Stimulated activated CD8-positive, alpha-beta memory T cell treated with anti-CD3 and anti-CD28 coated beads, Interleukin-7, amount 100 ng/mL, for 48 hours (primary cell): ENCODE measurements around the gene UMOD.
"Not testable (repeated sequence)": the region's sequence is repeated elsewhere in the genome, so short reads cannot be mapped to it uniquely, and the experiment has no call there.

Experiments
- DNase-seq, 2 donors: peaks; one replicate each; pipeline ENCODE4 v3.0.0-alpha.2; 2020; ENCODE audit warnings: low read depth in 1 of 2; ENCODE audit errors: extremely low read depth in 1 of 2

The UMOD gene

DNA sequence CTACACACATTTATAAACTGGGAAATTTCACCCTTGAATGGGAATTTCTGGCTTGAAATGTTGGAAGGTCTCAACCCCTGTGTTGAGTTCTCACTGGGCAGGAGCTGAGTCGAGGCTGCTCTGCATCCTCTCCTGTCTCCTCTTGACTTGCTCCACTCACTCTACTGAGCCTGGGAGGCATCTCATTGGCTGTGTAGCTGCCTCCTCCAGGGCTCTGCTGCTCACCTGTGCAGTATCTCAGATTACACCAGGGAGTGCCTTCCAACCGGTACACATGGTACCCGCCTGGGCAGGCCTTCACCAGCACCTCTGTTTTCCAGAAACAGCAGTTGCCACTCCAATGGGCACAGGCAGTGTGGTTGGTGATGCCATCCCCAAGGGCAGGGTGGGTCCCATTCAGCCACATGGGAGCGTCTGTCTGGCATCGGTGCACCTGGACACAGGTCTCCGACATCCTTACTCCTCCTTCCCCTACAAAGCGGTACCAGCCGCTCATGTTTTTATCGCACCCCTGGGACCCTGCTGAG is 28.9 kb downstream of the UMOD start:
- DNase-seq, result no peak

DNA sequence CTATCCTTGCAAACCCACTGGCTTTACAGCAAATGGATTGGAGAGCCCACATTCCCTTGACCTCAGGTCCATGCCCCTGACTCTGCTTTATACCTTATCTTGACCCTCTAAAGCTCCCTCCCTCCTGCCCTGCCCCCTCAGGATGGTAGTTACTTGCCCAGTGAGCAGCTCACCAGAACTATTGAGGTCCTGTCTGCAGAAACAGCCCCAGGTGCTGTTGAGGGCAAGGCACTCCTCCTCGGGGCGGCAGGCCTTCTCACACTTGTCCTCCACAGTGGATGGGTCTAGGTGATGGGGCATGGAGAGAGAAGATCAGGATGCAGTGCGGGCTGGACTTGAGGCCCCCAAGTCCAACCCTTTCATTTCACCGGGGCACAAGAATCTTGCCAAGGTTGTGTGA is 29.8 kb downstream of the UMOD start:
- no peak for DNase-seq

DNA sequence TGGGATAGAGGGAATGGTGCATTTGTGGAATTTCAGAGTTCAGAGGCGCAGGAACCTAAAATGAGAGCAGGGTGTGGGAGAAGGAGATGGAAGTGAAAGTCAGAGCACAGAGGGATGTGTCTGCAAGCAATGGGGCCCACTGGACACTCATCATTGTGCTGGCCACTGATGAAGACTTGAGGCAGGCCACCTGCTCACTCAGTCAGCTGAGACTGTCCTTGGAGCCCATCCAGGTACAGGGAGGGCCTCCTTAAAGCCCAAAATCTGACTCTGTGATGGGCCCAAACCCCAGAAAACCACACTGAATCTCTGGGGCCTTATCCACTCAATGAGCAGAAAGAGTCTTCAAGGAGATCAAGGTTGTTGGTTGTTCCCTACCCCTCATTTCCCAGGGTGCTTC is 30.8 kb downstream of the UMOD start:
- no peak for DNase-seq

DNA sequence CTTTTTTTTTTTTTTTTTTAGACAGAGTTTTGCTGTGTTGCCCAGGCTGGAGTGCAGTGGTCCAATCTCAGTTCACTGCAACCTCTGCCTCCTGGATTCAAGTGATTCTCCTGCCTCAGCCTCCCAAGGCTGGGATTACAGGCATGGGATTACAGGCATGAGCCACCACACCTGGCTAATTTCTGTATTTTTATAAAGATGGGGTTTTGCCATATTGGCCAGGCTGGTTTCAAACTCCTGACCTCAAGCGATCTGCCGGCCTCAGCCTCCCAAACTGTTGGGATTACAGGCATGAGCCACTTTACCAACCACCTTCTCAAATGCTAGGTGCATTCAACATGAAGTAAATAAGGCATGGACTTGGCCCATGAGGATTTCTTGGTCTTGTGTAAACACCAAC is 31.5 kb downstream of the UMOD start:
- DNase-seq, result not testable (repeated sequence)

DNA sequence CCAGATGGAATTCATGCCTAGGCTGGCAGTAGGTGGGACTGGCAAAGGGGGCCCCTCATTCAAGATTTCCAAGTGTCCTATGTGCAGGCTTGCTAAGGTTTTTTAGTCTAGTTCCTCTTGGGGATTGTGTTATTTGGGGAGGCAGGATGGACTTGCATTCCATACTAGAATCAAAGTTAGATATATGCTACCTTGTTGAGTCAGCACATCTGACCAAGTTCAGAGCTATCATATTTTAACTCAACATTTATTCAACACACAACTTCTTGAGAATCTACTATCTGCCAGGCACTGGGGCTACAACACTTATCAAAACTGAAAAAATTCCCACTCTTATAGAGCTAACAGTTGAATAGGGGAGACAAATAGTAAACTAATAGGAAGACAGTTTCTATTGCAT is 31.9 kb downstream of the UMOD start:
- no peak for DNase-seq

DNA sequence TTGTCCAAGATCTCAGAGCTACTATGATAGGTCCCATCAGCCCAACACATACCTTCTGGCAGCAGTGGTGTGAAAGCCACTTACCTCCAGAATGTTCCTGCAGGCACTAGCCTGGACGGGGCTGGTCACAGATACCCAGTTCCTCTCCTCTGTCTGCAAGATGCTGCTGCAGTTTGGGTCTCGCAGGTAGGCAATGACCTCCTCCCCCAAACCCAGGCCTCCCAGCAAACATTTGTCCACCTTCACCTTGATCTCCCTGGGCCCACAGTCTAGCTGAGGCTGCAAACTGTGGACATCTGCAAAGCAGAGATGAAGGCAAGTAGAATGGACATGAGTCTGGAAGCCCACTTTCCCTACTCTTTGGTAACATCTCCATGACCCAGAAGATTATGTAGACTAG is 32.3 kb downstream of the UMOD start:
- DNase-seq, result no peak

DNA sequence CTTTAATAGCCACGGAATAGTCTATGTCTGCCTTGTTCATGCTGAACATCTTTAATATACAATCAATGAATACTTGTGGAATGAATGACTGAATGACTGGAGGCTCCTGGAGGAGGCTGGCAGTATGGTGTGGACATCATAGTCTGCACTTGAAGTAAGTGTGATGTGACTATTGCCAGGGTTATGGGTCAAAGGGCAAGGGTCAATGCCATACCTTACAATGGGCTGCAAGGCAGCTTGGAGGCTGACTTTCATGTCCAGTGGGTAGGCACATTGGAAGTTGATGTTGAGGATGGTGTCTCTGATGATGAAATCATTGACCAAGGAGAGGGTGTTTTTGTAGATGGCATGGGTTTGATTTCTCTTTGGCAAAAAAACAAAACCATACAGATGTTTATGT is 33.1 kb downstream of the UMOD start:
- DNase-seq, result no peak

DNA sequence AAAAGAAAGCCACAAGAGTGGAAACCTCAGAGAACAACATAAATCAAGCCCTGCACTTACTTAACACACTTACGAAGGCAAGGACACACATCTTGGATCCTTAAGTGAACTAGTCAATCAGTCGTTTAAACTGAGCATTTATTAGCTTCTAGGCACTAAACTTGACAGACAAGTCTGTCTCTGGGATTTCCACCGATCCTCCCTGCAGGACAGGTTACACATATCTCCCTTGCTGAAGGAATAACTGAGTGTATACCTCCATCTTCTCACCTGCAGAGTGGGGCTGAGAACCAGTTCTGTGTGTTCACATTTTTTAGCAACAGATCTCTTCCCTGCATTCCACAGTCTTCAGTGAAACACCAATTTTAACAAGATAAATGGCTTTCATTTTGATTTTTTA is 34.1 kb downstream of the UMOD start:
- no peak for DNase-seq

DNA sequence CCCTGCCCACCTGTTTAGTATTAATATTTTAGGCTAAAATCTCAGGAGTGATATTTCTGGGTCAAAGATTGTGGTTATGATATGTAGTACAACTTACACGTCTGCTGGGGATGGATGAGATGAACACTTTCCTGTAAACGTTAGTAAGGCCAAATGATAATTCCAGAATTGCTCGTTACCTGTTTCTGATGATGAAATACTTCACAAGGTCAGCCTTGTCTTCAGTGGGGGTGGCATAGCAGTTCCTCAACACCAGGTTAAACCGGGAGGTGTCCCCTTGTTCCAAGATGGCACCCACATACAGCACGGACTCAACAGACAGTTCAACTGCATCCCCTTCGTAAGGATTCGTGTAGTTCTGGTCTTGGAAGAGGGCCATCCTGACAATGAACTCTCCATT is 34.5 kb downstream of the UMOD start:
- no peak for DNase-seq

DNA sequence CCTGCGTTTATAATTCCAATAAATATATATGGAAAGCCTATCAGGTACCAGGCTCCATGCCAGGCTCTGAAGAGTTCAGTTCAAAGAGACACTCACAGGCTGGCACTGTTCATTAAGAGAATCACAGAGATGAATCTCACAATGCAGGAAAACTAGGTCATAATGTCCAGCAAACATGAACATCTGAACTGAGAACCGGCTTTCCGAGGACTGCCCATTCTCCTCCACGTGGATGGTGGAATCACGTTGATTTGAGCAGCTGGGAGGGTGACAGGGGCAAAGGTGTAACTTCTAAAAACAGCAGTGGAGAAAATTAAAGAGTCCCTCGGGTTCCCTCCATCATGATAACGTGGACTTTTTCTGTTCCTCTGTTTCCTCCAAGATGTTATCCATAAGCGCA is 35.4 kb downstream of the UMOD start:
- no peak for DNase-seq

DNA sequence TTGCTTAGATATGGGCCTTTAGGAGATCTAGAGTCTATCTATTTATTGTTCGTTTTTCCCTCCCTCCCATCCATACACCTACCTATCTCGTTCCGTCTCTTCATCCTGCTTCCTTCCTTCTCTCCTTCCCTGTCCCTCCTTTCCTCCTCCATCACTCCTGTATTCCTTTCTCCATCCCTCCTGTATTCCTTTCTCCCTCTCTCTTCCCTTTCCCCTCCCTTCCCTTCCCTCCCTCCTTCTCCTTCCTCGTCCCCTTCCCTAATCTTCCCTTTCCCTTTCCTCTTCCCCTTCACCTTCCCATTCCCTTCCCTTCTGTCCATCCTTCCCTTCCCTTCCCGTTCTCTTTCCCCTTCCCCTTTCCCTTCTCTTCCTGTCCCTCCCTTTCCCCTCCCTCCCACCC is 35.8 kb downstream of the UMOD start:
- DNase-seq, result no peak

DNA sequence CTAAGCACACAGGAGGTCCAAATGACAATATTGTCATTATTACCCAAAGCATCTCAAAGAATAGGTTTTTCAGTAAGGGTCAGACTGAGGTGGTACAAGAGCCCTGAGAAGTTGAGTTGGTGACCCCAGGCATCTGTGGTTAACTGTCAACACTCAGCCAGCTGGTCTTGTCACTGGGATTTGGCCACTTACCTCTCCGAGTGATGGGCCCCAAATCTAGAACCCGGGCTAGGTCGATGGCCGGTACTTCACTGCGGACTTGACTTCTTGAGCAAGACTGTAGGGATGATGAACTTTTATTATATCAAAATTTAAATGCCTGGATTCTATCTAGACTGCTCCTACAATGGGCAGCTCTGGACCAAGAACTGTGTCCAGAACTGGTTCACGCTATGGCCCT is 36.8 kb downstream of the UMOD start:
- no peak for DNase-seq

DNA sequence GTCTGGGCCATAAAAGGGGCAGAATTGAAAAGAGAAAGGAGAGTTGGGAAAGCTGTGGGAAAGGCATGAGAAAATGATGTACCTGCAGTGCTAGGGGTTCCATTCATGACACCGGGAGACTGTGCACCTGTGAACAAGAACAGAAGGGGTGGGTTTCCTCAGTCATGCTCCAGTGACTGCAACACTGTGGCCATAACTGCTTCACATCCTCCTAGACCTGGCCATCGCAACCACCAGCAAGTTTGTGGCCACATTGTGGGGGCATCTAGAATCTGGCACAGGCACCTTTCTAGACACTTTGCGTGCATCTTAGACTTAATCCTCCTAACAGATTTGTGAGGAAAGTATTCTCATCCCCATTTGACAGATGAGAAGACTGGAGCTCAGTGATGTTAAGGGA is 37.9 kb downstream of the UMOD start:
- DNase-seq, result no peak

DNA sequence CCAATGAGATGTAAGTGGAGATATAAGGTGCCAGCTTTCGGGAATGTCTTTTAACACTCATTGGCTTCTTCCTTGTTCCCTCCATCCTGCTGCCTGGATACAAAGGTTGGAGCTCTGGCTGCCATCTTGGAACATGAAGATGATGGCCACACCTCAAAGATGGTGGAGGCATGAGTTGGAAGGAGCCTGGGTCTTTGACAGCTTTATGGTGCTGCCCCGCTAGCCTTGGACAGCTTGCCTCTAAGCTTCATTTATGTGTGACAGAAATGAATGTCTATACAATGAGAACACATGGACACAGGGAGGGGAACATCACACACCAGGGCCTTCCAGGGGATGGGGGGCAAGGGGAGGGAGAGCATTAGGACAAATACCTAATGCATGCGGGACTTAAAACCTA is 38.8 kb downstream of the UMOD start:
- DNase-seq, result no peak

DNA sequence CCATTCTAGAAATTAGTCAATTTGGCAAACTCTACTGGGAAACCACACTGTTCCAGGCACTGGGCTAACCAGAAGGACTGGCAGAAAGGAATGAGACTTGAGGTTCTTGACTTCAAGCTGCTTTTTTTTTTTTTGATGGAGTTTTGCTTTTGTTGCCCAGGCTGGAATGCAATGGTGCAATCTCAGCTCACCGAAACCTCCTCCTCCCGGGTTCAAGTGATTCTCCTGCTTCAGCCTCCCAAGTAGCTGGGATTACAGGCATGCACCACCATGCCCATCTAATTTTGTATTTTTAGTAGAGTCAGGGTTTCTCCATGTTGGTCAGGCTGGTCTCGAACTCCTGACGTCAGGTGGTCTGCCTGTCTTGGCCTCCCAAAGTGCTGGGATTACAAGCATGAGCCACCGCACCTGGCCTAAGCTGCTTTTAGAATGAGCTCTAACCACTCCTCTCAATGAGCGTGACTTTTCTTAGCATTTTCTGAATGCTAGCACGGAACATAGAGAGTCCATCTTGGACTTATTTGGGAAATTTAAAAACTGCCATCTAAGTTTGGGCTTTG is 39.9 kb downstream of the UMOD start:
- DNase-seq, result not testable (repeated sequence)

DNA sequence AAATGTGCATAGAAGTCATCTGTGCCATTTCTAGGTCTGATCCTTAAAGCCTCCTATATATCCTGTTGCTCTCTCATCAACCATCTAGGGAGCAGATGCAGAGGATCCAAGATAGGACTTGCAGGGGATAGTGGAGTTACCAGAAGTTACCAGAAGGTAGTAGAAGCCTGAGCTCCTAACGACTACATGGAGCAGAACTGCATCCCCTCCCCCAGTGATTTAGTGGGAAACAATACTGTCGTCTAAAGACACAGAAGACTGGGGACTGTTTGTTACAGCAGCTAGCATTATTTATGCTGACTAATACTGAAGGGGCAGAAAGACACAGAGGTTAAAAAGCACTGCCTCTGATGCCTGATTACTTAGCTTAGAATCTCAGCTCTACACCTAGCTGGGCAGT is 41.0 kb downstream of the UMOD start:
- no peak for DNase-seq

DNA sequence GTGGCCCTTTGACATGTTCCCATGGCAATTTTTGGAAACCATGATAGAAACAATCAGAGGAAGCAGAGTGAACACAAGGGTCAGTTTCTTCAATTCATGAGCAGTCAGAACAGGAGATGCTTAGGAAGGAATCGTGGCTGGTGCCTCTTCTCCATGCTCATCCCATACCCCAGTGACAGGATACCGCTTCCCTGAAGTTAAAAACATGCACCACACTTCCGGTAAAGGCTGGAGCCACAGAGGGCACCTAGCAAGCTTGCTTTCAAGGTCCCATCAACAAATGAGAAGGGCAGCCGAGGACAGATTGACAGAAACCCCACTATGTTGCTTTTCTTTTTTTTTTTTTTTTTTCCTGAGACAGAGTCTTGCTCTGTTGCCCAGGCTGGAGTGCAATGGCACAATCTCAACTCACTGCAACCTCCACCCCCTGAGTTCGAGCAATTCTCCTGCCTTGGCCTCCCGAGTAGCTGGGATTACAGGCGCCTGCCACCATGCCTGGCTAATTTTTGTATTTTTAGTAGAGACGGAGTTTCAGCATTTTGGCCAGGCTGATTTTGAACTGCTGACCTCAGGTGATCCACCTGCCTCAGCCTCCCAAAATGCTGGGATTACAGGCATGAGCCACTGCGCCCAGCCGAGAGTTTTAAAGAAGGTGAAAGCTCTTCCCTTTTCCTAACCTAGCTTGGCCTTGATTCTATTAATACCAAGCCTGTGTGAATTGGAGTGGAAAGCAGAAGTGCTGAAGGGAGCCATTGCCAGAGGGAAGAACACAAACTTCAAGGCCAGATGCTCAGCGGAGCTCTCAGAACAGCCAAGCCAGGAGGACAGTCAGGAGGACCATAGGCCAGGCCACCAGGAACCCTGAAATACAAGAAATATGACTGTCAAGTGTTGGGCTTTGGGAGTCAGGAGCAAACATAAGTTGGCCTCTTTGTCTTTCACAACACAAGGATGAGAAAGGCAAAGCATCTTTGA is 41.8 kb downstream of the UMOD start:
- DNase-seq, result no peak

DNA sequence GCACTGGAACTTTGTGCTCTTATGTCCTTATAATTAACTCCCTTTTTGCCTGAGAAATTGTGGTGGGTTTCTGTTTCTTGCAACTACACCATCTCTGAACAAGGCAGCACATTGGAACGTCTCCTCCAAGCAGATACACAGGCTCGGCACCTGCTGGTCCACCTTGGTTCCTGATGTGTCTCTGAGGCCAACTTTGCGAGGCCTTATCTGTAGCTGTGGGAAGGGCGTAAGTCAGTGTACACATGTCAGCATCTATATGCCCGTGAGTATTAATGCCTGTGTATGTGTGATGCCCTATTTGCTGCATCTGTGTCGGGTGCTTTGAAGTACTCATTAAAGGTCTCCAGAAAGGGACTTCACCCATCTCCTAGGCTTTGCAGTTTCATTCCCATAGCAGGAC is 42.7 kb downstream of the UMOD start:
- DNase-seq, result no peak

DNA sequence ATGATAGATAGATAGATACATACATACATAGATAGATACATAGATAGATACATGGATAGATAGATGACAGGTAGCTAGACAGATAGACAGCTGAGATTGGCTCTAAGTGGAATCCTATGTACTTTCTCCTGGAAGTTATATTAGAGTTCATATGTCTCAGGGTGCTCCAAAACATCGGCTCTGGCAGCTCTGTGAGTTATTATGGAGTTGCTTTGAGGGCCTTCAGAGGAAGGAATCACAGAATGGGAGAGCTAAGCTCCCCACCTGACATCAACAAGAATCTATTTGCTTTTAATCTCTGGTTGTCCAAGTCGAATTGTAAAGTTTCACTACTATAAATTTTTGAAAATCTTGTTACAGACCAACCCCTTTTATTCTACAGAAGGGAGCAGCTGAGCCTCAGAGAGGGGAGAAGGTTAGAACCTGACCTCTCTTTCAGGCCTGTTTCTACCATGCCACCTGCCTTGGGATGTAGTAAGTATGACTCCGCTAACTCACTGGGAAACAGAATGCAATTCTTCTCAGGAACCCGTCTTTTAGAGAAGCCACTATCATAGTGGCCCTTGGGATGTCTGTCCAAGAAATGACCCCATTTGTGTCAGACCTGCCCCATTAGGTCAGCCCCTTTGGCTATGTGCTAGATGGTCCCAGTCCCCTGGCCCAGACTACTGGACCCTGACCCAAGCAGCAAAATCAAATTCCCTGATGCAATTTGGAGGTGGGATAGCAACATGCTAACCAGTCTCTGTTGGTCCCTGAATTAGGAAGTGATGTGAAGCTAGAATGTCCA is 43.5 kb downstream of the UMOD start:
- no peak for DNase-seq

DNA sequence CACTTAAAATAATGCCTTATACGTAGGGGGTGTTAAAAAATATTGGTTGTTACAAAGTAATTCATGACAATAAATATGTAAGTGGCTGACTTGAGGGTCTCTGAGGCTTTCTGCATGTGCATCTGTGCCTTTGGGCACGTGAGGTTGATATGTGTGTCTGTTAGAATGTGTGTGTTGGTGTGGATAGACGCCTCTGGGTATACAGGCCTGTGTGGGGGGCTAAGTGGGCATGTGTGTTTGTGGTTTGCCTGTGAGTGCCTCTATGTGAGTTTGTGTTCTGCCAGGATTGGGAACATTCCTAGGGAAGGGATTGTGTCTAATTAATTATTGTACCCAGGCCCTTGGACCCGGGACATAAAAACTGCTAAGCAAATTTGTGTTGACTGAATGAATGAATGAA is 44.2 kb downstream of the UMOD start:
- no peak for DNase-seq

DNA sequence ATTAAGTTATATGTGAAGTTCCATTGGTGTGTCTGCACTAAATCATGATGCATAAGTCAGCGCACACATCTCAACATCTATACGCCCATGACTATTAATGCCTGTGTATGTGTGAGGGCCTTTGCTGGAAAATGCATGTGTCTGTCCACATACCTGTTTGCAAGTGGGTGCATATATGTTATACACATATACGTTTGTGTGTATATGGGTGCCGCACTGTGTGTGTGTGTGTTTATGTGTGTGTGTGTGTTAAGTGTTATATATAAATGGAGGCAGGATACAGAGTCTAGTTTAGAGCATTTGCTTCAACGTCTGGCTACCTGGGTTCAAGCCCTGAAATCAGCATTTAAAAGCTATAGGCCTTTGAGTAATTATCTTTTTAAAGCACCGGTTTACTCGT is 44.7 kb downstream of the UMOD start:
- no peak for DNase-seq

DNA sequence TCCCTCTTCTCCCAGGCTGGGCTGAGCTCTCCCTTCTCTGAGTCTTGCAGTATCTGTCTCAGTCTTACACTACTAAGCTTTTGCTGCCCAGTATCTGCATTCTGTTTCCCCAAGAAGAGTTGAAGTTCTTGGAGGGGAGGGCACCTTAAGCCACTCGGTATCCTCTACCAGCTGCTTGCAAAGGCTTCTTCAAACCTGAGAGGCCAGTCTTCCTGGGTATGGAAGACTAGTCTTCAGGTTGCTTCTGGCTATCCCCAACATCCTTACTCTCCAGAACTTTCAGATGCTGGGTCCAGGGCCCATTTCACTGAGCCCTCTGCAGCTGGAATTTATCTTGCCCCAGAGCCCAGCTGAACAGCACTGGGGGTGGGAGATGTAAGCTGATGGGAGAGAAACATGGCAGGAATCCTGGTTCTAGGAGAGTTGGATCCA is 45.3 kb downstream of the UMOD start:
- DNase-seq, result no peak
